Measurements from ENCODE around the gene CCDC12.

Gene CCDC12

DNA sequence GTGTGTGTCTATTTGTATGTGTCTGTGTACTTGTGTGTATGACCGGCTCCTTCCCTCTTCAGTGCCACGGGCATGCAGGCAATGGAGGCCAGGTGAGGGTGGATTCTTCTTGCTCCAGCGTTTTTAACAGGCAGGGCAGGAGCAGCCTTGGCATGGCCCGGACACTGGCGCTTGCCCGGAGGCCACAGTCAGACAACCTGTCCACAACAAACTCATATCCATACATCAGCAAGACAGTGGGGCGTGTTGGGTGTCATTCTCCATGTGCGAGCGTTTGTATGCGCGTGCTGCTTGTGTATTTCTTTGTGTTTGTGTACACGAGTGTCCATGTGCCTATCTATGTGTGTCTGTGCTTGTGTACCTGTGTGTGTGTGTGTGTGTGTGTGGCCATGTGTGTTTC, 69.3 kb downstream of the CCDC12 start:
- CTCF ChIA-PET = interaction anchor here (1.8 to 13.0 kb wide), 2 partner anchors 12 to 199 kb away, joined by 5 to 161 read pairs; no protein-coding TSS in a partner anchor
- DNase-seq (ENCODE audit: low read depth, low spot score) = no peak

GRCh38 chr3:46906471-46907058, 70.0 kb downstream of the CCDC12 start:
- no peak overlapping the region for H3K4me3 ChIP-seq (ENCODE audit: low read depth, low read length)
- POLR2A ChIA-PET = no interaction called here
- no peak for DNase-seq (ENCODE audit: low read depth, low spot score)
- CTCF ChIA-PET = interaction anchor here (0.9 to 13.0 kb wide), 4 partner anchors 12 to 199 kb away, joined by 3 to 161 read pairs (median 4); no protein-coding TSS in a partner anchor
- TF ChIP-seq, protein P1, sequence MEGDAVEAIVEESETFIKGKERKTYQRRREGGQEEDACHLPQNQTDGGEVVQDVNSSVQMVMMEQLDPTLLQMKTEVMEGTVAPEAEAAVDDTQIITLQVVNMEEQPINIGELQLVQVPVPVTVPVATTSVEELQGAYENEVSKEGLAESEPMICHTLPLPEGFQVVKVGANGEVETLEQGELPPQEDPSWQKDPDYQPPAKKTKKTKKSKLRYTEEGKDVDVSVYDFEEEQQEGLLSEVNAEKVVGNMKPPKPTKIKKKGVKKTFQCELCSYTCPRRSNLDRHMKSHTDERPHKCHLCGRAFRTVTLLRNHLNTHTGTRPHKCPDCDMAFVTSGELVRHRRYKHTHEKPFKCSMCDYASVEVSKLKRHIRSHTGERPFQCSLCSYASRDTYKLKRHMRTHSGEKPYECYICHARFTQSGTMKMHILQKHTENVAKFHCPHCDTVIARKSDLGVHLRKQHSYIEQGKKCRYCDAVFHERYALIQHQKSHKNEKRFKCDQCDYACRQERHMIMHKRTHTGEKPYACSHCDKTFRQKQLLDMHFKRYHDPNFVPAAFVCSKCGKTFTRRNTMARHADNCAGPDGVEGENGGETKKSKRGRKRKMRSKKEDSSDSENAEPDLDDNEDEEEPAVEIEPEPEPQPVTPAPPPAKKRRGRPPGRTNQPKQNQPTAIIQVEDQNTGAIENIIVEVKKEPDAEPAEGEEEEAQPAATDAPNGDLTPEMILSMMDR (IDR thresholded peaks at IDR 0.05; ENCODE audit: insufficient read depth, low read length, missing control alignments) = no peak

More for the DNA sequence above, 69.3 kb downstream of the CCDC12 start:
- TF ChIP-seq, protein P1 (IDR thresholded peaks at IDR 0.05; ENCODE audit: insufficient read depth, low read length, missing control alignments) = no peak
- H3K4me3 ChIP-seq (ENCODE audit: low read depth, low read length) = no peak overlapping the region
- POLR2A ChIA-PET = no interaction called here

GRCh38 chr3:46905661-46906451, 70.7 kb downstream of the CCDC12 start:
- CTCF ChIA-PET = interaction anchor here (0.9 to 13.0 kb wide), 4 partner anchors 11 to 198 kb away, joined by 3 to 161 read pairs (median 4); no protein-coding TSS in a partner anchor
- POLR2A ChIA-PET = no interaction called here
- TF ChIP-seq, protein P1 (IDR thresholded peaks at IDR 0.05; ENCODE audit: insufficient read depth, low read length, missing control alignments) = no peak

DNA sequence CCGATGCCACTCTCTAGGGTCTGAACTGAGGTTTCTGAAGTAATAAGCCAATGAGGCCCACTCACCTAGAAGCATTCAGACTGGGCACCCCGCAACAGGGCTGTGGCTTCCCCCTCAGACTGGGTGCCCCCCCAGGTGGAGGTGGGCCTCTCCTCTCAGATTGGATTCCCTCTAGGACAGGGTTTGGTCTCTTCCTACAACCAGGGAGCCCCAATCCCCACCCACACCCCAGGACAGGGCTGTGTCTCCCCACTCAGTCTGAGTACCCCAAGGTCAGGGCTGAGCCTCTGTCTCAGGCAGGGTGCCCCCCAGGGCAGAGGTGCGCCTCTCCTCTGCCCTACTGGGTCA, 71.4 kb downstream of the CCDC12 start:
- DNase-seq (ENCODE audit: low read depth, low spot score) = no peak
- CTCF ChIA-PET = interaction anchor here (1.8 to 13.0 kb wide), 3 partner anchors 10 to 197 kb away, joined by 3 to 161 read pairs (median 16); no protein-coding TSS in a partner anchor
- TF ChIP-seq, protein P1 (IDR thresholded peaks at IDR 0.05; ENCODE audit: insufficient read depth, low read length, missing control alignments) = no peak
- POLR2A ChIA-PET = no interaction called here
- no peak overlapping the region for H3K4me3 ChIP-seq (ENCODE audit: low read depth, low read length)

More at GRCh38 chr3:46905661-46906451, 70.7 kb downstream of the CCDC12 start:
- no peak for DNase-seq (ENCODE audit: low read depth, low spot score)
- H3K4me3 ChIP-seq (ENCODE audit: low read depth, low read length) = no peak overlapping the region

DNA sequence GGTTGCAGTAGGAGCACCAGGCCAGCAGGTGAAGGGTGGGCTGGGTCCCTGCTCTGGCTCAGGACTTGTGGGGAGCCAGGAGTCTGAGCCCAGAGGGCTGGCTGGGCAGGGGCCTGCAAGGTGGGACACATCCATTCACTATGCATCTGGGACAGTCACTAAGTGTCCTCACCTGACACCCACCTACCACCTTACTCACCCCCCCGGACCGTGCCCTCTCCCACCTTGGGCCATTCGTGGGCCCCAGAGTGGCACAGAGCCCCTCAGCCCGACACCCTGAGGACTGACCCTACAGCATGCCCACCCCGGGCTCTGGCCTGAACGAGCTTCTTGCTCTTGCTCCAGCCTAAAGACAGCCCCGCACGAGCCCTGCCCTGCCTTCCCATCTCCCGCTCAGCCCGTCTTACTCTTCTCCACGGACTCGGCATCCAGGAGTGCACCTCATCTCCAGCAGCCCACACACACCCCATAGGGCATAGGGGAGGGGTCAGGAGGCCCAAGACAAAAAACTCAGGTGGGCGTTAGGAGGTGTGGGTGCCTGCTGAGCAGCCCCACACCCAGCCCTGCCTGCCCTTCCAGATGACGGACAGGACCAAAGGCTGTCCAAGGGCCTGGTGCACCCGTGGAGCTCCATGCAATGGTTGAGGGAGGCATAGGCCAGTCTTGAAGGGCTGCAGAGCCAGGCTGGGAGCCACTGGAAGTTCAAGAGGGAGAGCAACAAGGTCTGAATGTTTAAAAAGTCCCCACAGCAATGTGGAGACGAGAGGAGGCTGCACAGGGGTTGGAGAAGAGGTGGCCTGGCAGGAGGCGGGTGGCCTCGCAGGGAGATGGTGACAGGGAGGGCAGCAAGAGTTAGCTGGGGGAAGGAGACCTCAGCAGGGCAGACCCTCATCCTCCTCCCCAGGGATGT, 72.0 kb downstream of the CCDC12 start:
- POLR2A ChIA-PET = no interaction called here
- TF ChIP-seq, protein P1 (IDR thresholded peaks at IDR 0.05; ENCODE audit: insufficient read depth, low read length, missing control alignments) = no peak
- no peak overlapping the region for H3K4me3 ChIP-seq (ENCODE audit: low read depth, low read length)
- DNase-seq (ENCODE audit: low read depth, low spot score) = no peak
- CTCF ChIA-PET = interaction anchor here (1.1 to 13.0 kb wide), 4 partner anchors 9 to 197 kb away, joined by 3 to 161 read pairs (median 10); no protein-coding TSS in a partner anchor
